HCT116 (cell line): ENCODE results near the gene TMEM132E. TPM values are rescaled to one million over a fixed set of nuclear protein-coding genes. Genes with fewer than 3 reads are reported as not detected.

Experiments
- ATAC-seq: fragments of 200-7000 bp; cut with Tn5 transposase; 2 replicates; pipeline ENCODE4 v1.9.1; 2020; ENCODE audit warnings: mild to moderate bottlenecking, moderate library complexity
- BruUV-seq: library from RNA; stranded (reverse); fragments of 400-500 nt; replicated peaks from 2 replicates; lab custom pipeline; 2021; lab: Mats Ljungman, UMichigan
- CTCF ChIA-PET: fragments of 300-600 bp; sonication (Branson Sonifier 250); formaldehyde crosslinking; loops from one replicate; lab custom pipeline; 2021; ENCODE audit warnings: antibody characterized with exemption; lab: Charles Lee
- POLR2A ChIA-PET: fragments of 300-600, 350-600 bp; sonication (Branson Sonifier 250); formaldehyde crosslinking; loops from one replicate; lab custom pipeline; 2021; ENCODE audit warnings: antibody characterized with exemption; lab: Charles Lee
- RAD21 ChIA-PET, 2 experiments: fragments of 300-600 bp; sonication (Branson Sonifier 250); formaldehyde crosslinking; loops; one replicate each; lab custom pipeline; 2023; ENCODE audit warnings: low total read pairs in 2 of 2; ENCODE audit not compliant: uncharacterized antibody in 2 of 2, unreplicated experiment in 2 of 2, low non-redundant PET in 1 of 2; lab: Charles Lee
- DNase-seq: peaks from one replicate; pipeline ENCODE4 v3.0.0-alpha.2; 2010; ENCODE audit warnings: low read depth, low spot score
- H2AFZ ChIP-seq: fragments of 200-600 bp; shearing (Covaris generic), sonication (generic); 2 replicates; pipeline ENCODE4 v1.6.1; 2017; ENCODE audit warnings: low read depth, mixed run types, mixed read lengths, antibody characterized with exemption, low read length; ENCODE audit not compliant: poor library complexity, severe bottlenecking
- H3K27ac ChIP-seq: 2 replicates; pipeline ENCODE4 v1.5.1; 2012; ENCODE audit warnings: low read depth, low read length
- H3K27me3 ChIP-seq: fragments of 200-600 bp; sonication (generic); 2 replicates; pipeline ENCODE4 v1.6.1; 2016; ENCODE audit warnings: mixed run types, low read length, mixed read lengths; ENCODE audit not compliant: insufficient read depth
- H3K36me3 ChIP-seq, 2 experiments: fragments of 200-500 bp in 1 of 2; fragments of 200-600 bp in 1 of 2; sonication (Bioruptor generic) in 1 of 2; sonication (generic) in 1 of 2; 2 replicates each; pipeline versions ENCODE4 v1.5.1 to v1.6.1; 2014 to 2016; ENCODE audit warnings: low read length in 2 of 2, inconsistent platforms in 1 of 2, mixed read lengths in 1 of 2, mixed run types in 1 of 2; ENCODE audit not compliant: insufficient read depth in 2 of 2, control insufficient read depth in 1 of 2
- H3K4me1 ChIP-seq, 2 experiments: fragments of 200-600 bp in 1 of 2; sonication (generic) in 1 of 2; 2 replicates each; pipeline versions ENCODE4 v1.5.1 to v1.6.1; 2012 to 2017; ENCODE audit warnings: low read length in 2 of 2, inconsistent platforms in 1 of 2, mild to moderate bottlenecking in 1 of 2, mixed read lengths in 1 of 2, mixed run types in 1 of 2, moderate library complexity in 1 of 2; ENCODE audit not compliant: insufficient read depth in 2 of 2, control insufficient read depth in 1 of 2
- H3K4me2 ChIP-seq: fragments of 200-600 bp; sonication (generic); 2 replicates; pipeline ENCODE4 v1.6.1; 2017; ENCODE audit warnings: mixed run types, low read length, mixed read lengths
- H3K4me3 ChIP-seq, 2 experiments: fragments of 200-600 bp in 1 of 2; sonication (generic) in 1 of 2; replicated peaks in 1 of 2; 2 replicates each; pipeline ENCODE4 v1.5.1; 2011 to 2016; ENCODE audit warnings: low read length in 2 of 2, control low read depth in 1 of 2, low read depth in 1 of 2, mild to moderate bottlenecking in 1 of 2, mixed read lengths in 1 of 2, mixed run types in 1 of 2
- H3K79me2 ChIP-seq: fragments of 200-600 bp; sonication (generic); 2 replicates; pipeline ENCODE4 v1.6.1; 2017; ENCODE audit warnings: mild to moderate bottlenecking, mixed run types, low read length, moderate library complexity, mixed read lengths; ENCODE audit not compliant: insufficient read depth
- H3K9ac ChIP-seq: fragments of 200-600 bp; sonication (generic); 2 replicates; pipeline ENCODE4 v1.6.1; 2016; ENCODE audit warnings: low read length, mixed read lengths
- H3K9me2 ChIP-seq: fragments of 200-600 bp; sonication (generic), shearing (Covaris generic); 2 replicates; pipeline ENCODE4 v1.6.1; 2017; ENCODE audit warnings: mixed run types, mild to moderate bottlenecking, moderate library complexity; ENCODE audit not compliant: insufficient read depth
- H3K9me3 ChIP-seq, 2 experiments: fragments of 200-500 bp in 1 of 2; fragments of 200-600 bp in 1 of 2; sonication (Bioruptor generic) in 1 of 2; sonication (generic) in 1 of 2; 2 replicates each; pipeline ENCODE4 v1.6.1; 2014 to 2017; ENCODE audit warnings: low read length in 2 of 2, mixed read lengths in 2 of 2, inconsistent platforms in 1 of 2, low read depth in 1 of 2, mild to moderate bottlenecking in 1 of 2, mixed run types in 1 of 2, moderate library complexity in 1 of 2; ENCODE audit not compliant: control insufficient read depth in 1 of 2, insufficient read depth in 1 of 2
- H4K20me1 ChIP-seq: fragments of 200-600 bp; sonication (generic), shearing (Covaris generic); 2 replicates; pipeline ENCODE4 v1.6.1; 2017; ENCODE audit warnings: mixed run types, mild to moderate bottlenecking, moderate library complexity; ENCODE audit not compliant: insufficient read depth
- CBX3 ChIP-seq: IDR thresholded peaks from 2 replicates; pipeline ENCODE4 v1.6.1; 2012; ENCODE audit warnings: low read depth
- ELF1 ChIP-seq: IDR thresholded peaks from 2 replicates; pipeline ENCODE4 v1.6.1; 2012; ENCODE audit warnings: low read depth, borderline replicate concordance
- POLR2A ChIP-seq: IDR thresholded peaks from 2 replicates; pipeline ENCODE4 v1.7.0; 2011; ENCODE audit warnings: borderline replicate concordance; ENCODE audit not compliant: insufficient read depth, insufficient read length; ENCODE audit errors: extremely low read depth
- POLR2AphosphoS5 ChIP-seq: IDR thresholded peaks from 2 replicates; pipeline ENCODE4 v1.6.1; 2011; ENCODE audit warnings: mild to moderate bottlenecking, low read depth, low read length, moderate library complexity
- RAD21 ChIP-seq: IDR thresholded peaks from 2 replicates; pipeline ENCODE4 v1.6.1; 2012; ENCODE audit warnings: low read depth, mild to moderate bottlenecking
- intact Hi-C: fragments of 100-400 bp; cut with micrococcal nuclease; formaldehyde crosslinking; loops from 2 replicates; pipeline ENCODE4 v1.10.0; 2022
- total RNA-seq: library from RNA; stranded (reverse); gene quantifications from one replicate; pipeline ENCODE4 v1.2.1, GENCODE V29; 2021; ENCODE audit not compliant: unreplicated experiment

Gene TMEM132E
- total RNA-seq, 1 experiment from 2014 or later, result not detected

DNA sequence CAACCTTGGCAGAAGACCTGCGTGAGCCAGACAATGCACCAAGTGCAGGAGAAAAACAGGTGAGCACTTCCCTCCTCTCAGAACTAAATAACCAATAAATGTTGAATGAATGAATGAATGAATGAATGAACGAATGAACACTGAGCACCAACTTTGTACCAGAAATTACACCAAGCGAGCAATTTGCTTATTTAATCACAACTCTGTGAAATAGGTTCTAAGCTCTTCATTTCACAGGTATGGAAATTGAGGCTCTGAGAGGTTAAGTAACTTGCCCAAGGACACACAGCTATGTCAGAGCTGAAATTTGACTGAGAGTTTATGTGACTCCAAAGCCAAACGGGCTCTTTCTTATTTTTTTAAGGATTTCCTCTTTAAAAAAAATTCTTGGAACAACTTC, 38.0 kb downstream of the TMEM132E start:
- ChIA-PET RAD21 (no interaction called here), CTCF (no interaction called here), POLR2A (no interaction called here)
- Histone ChIP-seq H3K4me1 (no peaks in the 10 kb centered on the region), H3K27ac (no peak overlapping the region), H3K9ac (no peak overlapping the region), H3K4me2 (no peak overlapping the region), H2AFZ (no peak overlapping the region), H3K27me3 (no peaks in the 10 kb centered on the region; the same call in 1 of the 2 replicates), H3K4me3 (no peak overlapping the region), H4K20me1 (no peaks in the 10 kb centered on the region), H3K79me2 (no peaks in the 10 kb centered on the region), H3K36me3 (no peaks in the 10 kb centered on the region), H3K9me2 (no peaks in the 10 kb centered on the region), H3K9me3 (no peaks in the 10 kb centered on the region)
- intact Hi-C loops, result no loop called here
- DNase-seq, result no peak
- no peak for ATAC-seq
- no TSS peak for BruUV-seq
- TF ChIP-seq POLR2A, result no peak

- no peaks in the 10 kb centered on the region for H3K36me3 ChIP-seq
- no peaks in the 10 kb centered on the region for H3K9me3 ChIP-seq
- DNase-seq, result no peak
- no peaks in the 10 kb centered on the region for H3K9me2 ChIP-seq
- POLR2A ChIA-PET, result no interaction called here
- H3K27ac ChIP-seq, result no peak overlapping the region
- no peaks in the 10 kb centered on the region for H3K79me2 ChIP-seq
- intact Hi-C loops, result no loop called here
- H3K27me3 ChIP-seq, result no peaks in the 10 kb centered on the region; the same call in 1 of the 2 replicates
- no TSS peak for BruUV-seq
- TF ChIP-seq RAD21 (no peak), POLR2A (no peak), CBX3 (no peak), POLR2AphosphoS5 (no peak), ELF1 (no peak)
- TF ChIP-seq, all 23 proteins: peak for 0
- H2AFZ ChIP-seq, result no peak overlapping the region
- peak; percentile 35; the same call in 1 of the 2 replicates for ATAC-seq
- H3K9ac ChIP-seq, result no peak overlapping the region
- H4K20me1 ChIP-seq, result no peaks in the 10 kb centered on the region
- ChIA-PET CTCF (no interaction called here), RAD21 (no interaction called here)
- H3K4me1 ChIP-seq, result peaks cover 0 to 4% of the 10 kb centered on the region in 2 experiments; a peak in 1 of 4 replicates
- H3K4me2 ChIP-seq, result no peak overlapping the region
- H3K4me3 ChIP-seq, result no peak overlapping the region
Observed at GRCh38 chr17:34619687-34620217, 40.4 kb downstream of the TMEM132E start.
